Measurements from ENCODE around the gene FBLIM1.
A peak's percentile ranks its signal among the peaks of the same experiment; 100 is the strongest.

The FBLIM1 gene, protein sequence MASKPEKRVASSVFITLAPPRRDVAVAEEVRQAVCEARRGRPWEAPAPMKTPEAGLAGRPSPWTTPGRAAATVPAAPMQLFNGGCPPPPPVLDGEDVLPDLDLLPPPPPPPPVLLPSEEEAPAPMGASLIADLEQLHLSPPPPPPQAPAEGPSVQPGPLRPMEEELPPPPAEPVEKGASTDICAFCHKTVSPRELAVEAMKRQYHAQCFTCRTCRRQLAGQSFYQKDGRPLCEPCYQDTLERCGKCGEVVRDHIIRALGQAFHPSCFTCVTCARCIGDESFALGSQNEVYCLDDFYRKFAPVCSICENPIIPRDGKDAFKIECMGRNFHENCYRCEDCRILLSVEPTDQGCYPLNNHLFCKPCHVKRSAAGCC

DNA sequence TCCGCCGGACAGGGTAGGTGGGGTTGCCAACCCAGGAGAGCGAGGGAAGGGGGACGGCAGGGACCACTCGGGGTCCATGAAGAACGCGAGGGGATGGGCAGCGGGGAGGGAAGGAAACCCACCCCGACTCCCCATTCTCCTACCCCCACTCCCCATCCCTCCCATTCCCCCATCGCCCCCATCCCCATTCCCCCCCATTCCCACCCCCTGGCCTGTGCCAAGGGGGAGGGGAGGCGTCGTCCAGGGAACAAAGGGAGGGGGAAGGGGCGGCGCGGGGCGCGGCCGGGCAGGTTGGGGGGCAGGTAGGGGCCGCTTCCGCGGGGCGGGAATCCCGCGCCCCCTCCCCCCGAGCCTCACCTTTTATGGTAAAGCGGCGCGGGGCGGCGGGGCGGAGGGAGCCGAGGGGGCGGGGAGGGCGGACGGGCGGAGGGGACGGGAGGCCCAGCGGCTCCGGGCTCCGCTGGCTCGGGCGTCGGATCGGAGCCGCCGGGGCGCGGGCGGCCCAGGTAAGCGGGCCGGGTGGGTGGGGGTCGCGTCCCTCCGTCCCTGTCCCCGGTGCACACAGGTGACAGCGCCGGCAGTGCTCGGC lies at the start of gene FBLIM1:
Gene FBLIM1, plus strand, starts transcription at position 453 of the 589 bp plus-strand sequence. CDS start 6,189 bp downstream, outside the sequence.
- no peak for DNase-seq

DNA sequence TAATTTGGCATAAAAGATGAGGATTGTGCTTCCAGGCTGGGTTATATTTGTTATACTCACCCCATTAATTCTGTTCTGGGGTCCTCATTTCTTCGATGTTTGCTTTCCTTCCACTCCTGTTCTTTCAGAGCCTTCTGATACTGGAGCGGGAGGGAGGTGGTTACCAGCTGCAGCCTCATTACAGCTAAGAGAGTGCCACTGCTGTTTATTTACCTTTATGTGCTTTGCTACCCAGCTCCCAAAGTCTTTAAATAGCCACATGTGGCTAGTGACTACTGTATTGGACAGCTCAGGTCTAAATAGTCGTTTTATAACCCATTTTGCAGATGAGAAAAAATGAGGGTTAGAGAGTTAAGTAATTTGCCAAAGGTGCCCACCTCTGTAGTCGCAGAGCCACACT lies 49.4 kb upstream of the FBLIM1 start:
- DNase-seq = no peak

DNA sequence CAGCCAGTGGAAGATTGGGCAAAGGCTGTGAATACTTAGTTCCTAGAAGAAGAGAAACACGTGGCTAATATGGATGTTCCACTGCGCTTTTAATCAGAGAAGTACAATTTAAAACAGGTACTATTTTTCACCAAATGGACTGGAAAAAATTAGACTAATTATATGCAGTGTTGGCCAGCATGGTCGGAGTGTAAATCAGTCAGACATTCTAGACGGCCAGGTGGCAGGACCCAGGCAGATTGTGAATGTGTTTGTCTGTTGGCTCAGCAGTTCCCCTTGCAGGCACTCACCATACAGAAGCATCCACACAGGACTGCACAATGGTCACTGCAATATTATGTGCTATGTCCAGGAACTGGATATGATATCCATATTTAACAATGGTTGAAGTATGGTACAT lies 46.4 kb upstream of the FBLIM1 start:
- DNase-seq = peak in 1 of 14 donors; percentile 73

DNA sequence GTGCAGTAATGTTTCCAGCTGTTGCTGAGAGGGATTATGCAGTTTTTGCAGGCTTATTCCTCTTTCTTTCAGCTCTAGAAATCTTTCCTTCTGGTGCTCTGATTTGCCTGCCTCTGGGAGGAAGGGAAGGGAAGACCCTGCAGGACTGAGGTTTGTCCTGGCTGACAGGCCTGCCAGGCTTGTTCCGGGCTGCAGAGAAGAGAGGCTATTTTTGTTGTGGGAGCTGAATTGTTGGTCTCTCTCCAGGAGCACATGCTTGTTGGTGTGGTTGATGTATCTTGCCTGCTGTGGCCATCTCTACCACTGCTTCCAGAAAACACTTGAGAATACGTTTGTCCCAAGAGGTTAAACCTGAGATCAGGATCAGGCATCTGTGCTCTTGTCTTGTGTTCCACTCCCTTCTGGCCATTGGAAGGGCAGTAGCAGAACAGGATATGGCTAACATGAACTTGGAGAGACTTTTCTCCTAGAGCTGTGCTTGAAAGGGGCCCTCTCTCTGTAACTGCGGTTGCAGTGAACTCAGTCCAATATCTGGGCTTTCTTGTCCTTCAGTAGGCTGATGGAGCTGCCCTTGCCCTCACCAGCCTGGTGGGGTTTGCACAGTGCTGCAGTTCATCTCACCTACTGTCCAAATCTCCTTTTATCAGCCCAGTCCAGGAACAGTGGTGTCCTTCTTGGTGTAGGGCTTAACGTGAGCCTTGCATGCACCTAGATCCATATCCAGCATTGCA lies 44.0 kb upstream of the FBLIM1 start:
- DNase-seq = peak in 10 of 14 donors; percentile 21 to 55 (median 43)

DNA sequence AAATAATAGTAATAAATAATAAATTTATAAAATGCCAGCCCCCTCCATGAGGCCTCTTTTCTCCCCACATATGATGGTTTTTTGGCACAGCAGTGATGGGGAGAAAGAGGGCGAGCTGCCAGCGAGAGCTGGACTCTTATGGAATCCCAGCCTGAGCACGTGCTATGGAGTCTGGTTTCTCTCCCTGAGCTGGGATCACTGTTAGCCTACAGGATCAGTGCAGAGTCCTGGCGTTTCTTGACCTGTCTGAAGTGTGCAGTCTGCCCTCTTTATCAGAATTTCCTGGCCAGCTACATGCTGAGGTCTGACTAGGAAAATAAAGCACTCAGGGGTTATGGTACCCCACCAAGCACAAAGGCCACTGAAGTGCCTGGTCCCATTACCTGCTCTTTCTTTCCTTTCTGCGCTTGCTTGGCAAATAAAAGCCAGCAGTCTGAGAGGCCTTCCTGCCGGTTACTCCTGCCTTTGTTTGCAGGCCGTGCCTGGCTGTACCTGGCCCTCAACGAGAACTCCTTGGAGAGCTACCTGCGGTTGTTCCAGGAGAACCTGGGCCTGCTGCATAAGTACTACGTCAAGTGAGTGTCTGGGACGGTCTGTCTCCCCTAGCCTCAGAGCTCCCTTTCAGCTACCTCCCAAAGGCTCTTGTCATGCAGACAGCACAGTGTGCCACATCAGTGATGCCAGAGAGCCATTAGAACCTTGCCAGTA lies 41.0 kb upstream of the FBLIM1 start:
- DNase-seq = no peak

DNA sequence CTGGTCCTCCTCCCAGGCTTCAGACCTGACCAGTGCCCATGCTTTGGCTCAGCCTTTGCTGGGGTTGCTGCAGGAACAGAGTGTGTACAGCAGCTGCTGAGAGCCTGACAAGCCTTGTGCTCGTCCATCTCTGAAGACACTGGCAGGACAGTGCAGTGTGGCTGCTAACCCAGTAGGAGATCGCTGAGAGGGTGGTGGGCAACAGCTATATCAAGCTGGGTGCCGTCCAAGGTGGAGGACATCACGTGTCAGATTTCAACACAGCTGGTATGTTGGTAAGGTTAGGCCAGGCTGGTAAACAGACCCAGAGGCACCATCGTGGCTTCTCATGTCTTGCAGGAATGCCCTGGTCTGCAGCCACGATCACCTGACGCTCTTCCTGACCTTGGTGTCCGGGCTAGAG lies 40.4 kb upstream of the FBLIM1 start:
- no peak for DNase-seq

DNA sequence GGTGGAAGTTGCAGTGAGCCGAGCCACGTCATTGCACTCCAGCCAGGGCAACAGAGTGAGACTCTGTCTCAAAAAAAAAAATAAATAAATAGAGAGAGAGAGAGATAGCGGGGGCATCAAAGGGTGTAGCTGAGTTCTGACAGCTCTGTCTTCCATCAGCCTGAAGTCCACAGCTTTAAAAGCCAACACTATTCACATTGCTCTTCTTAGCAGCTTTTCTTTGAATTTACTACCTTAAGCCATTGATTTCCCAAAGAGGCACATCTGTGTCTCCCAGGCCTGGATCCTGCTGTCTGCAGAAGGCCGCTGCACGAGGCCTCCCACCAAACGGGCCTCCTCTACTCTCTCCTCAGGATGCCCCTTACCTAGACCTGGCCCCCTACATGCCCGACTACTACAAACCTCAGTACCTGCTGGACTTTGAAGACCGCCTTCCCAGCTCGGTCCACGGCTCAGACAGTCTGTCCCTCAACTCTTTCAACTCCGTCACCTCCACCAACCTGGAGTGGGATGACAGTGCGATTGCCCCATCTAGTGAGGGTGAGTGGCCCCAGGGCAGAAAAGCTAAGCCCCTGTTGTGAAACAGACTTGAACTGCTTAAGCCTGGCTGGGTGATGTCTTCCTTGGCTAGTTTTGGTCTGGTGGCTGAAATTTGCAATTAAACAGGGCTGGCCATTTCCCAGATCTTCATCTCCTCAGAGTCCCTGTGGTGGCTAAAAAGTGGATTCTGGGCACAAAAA lies 39.0 kb upstream of the FBLIM1 start:
- DNase-seq = no peak

DNA sequence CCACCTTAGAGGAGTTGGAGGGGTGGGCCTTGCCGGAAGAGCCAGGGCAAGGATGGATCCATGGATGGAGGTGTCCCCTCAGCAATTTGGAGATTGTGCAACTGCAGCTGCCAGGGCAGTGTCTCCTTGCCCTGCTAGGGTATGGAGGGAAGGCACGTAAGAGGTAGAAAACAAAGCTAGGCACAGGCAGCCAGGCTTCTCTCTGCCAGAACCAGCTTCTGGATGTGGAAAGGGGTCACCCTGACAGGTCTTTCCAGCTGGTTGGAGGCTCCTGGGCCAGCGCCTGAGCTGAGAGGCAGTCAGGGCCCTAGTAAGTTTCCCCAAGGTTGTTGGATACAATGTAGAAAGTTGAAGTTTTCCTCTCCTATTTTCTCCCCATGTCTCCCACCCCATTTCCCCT lies 37.7 kb upstream of the FBLIM1 start:
- no peak for DNase-seq

DNA sequence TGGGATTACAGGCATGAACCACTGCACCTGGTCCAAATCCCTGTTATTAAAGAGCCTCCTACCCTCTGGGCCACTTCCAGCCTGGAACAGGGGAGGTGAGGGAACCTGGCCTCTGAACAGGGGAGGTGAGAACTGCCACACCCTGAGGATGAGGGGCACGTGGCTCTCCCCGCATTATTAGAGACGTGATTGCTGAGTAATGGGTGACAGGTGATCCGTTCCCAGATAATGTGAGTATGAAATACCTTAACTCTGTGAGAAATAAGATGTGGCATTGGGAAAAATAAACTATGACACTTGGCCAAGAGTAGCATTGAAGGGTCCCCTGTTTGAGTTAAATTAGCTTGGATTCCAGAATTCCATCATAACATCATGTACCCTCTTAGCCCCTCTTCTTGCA lies 36.2 kb upstream of the FBLIM1 start:
- no peak for DNase-seq

DNA sequence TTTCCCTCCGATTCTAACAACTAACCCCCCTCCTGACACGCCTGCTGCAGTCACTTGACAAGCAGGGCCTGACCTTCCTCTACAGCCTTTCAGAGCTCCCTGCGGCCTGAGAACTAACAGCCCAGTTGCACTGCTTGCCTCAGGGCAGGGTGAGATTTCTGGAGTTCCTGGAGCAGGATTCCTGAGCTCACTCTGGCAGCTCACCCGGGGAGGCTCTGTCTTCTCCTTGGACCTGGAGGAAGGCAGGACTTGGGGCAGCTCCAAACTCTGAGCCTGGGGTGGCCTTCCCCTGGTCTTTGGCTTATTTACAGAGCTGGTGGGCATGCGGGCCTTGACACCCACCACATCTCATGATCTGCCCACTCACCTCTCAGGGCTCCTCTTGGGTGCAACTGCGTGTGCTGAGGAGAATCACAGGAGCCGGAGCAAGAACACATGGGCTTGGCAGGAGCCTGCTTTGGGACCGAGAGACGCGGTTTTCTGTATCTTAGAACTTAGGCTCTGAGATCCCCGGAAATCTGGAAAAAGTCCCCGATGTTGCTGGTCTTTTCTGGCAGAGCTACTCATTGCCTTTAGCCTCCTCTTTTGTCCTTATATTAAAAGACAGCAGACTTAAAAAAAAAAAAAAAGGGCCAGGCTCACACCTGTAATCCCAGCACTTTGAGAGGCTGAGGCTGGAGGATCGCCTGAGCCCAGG lies 35.6 kb upstream of the FBLIM1 start:
- DNase-seq = no peak

DNA sequence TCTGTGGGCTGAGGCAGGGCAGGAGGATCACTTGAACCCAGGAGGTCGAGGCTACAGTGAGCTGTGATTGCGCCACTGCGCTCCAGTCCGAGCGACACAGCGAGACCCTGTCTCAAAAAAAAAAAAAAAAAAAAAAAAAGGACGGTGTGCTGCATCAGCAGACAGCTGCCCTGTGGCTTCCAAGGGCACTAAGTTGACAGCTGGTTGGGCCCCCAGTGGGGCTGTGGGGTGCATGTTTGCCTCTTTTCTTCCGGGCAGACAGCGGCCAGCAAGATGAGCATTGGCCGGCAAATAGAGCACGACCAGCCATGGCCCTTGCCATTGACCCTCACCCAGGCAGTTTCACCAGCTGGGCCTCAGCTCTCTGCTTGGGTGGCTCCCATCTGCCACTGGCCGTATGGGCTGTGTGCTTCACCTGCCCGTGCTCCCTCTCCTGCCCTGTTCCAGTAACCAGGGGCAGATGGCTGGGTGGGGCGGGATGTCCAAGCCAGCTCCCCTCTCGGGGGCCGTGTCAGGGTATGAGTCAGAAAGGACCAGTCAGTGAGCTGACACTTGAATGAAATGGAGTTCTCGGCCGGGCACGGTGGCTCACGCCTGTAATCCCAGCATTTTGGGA lies 34.9 kb upstream of the FBLIM1 start:
- peak in 1 of 14 donors; percentile 58 for DNase-seq

DNA sequence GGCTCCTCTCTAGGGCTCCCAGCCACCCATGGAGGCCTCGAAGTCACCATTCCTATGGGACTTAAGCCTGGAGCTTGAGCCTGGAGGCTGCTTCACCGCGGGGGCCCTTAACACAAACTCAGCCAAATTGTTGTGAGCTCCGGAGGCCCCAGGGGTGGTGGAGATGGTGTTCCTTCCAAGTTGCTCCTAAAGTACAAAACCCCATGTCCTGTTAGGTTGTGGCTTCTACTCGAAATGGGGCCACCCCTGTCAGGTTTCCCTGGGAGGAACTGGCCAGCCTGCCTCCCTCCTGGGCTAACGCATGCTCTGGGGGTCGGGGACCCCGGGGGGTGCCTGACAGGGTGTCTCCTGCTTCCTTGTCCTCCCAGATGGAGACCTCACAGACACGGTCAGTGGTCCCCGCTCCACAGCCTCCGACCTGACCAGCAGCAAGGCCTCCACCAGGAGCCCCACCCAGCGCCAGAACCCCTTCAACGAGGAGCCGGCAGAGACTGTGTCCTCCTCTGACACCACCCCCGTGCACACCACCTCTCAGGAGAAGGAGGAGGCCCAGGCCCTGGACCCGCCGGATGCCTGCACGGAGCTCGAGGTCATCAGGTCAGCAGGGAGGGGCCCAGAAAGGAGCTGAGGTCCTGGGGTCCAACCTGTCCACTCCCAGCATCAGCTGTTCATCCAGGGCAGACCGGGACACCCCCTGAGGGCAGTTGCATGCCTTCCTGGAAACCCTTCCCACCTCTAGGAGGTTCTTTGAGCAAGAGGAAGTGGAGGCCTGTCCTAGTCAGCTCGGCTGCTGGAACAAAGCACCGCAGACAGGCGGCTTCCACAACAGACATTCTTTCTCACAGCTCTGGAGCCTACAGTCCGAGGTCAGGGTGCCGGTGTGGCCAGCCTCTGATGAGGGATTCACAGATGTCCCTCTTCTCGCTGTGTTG lies 33.4 kb upstream of the FBLIM1 start:
- DNase-seq = no peak

DNA sequence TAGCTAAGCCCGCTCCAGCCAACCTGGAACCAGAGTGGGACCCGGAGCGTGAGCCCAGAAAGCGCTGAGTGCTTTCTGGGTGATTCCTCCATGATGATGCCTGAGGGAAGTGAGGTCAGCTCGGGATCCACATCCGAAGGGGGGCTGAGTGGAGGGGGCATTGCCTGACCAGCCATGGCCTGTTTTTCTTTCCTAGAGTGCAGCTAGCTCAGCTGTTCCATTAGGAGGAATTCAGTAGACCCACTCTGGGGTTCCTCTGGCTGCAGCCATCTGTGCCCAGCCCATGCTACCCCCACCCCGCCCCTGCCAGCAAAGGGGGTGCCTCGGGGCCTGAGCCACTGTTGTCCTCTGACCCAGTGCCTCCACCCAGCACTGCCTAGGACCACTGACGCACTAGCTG lies 32.1 kb upstream of the FBLIM1 start:
- no peak for DNase-seq

DNA sequence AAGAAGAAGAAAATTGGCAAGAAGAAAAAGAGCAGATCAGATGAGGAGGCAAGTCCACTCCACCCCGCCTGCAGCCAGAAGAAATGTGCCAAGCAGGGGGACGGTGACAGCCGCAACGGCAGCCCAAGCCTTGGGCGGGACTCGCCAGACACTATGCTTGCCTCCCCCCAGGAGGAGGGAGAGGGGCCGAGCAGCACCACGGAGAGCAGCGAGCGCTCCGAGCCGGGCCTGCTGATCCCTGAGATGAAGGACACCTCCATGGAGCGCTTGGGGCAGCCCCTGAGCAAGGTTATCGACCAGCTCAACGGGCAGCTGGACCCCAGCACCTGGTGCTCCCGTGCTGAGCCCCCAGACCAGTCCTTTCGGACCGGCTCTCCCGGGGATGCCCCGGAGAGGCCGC lies 31.6 kb upstream of the FBLIM1 start:
- no peak for DNase-seq

DNA sequence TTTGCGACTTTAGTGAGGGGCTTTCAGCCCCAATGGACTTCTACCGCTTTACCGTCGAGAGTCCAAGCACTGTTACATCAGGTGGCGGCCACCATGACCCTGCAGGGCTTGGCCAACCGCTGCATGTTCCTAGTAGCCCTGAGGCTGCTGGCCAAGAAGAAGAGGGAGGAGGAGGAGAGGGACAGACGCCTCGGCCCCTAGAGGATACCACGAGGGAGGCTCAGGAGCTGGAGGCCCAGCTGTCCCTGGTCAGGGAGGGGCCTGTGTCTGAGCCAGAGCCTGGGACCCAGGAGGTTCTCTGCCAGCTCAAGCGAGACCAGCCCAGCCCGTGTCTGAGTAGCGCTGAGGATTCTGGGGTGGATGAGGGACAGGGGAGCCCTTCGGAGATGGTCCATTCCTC lies 31.2 kb upstream of the FBLIM1 start:
- DNase-seq = no peak

DNA sequence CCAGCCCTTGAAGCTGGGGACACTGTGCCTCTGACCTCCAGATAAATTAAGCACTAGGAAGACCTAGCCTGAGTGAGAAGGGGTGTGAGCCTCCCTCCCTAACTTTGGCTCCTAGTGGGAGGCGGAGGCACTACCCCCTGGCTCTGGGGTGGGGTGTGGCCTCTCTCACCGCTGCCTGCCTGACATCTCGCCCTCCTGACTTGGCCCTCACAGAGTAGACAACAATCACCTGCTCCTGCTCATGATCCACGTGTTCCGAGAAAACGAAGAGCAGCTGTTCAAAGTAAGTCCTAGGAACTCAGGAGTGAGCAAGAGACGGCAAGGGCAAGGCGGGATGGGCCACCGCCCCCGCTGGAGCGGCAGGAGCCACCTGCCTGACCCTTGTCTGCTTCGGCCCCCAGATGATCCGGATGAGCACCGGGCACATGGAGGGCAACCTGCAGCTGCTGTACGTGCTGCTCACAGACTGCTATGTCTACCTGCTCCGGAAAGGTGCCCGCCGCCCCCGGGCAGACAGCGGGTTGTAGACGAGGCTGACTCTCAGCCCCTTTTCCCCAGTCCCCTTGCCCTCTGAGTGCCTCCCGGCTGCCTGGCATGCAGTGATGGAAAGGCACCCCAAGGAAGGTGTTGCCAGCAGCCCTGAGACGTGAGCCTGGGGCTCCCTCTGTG lies 30.6 kb upstream of the FBLIM1 start:
- no peak for DNase-seq

DNA sequence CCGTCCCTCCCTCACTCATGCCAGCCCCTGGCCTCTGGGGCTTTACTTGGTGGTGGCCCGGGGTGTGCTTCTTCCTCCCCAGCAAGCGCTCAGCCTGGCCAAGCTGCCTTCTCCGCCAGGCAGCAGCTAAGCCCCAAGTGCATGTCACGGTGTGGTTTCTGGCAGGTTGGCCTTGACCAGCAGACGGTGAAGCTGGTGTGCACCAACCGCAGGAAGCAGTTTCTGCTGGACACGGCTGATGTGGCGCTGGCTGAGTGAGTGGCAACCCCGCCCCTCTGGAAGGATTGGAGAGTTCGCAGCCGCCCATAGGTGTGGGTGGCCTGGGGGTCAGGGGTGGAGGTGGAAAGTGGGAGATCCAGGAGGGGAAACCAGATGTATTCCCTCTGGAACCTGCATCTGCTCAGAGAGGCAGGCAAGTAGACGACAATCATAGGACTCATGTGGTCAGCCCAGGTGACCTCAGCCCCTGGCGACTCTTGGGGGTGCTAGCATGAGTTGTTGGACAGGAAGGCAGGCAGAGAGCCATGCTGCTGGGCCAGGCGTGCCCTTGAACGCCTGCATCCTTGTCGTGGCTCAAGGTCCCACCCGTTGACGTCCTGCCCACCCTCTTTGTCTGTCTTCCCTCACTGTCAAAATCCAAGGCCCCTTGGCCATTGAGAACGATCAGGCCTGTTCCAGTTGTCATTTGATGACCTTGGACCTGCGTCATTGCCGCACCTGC lies 29.5 kb upstream of the FBLIM1 start:
- DNase-seq = no peak

DNA sequence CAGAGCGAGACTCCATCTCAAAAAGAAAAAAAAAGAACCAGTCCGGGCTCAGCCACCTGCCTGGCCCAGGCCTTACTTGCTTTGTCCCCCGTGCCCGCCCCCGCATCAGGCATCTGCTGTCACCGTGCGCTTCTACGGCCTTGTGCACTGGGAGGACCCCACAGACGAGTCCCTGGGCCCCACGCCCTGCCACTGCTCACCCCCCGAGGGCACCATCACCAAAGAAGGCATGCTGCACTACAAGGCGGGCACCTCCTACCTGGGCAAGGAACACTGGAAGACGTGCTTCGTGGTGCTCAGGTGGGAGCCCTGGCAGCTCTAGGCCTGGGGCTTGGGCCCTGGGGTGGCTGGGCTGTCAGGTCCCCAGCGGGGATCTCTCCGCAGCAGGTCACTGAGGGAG lies 28.2 kb upstream of the FBLIM1 start:
- DNase-seq = no peak

DNA sequence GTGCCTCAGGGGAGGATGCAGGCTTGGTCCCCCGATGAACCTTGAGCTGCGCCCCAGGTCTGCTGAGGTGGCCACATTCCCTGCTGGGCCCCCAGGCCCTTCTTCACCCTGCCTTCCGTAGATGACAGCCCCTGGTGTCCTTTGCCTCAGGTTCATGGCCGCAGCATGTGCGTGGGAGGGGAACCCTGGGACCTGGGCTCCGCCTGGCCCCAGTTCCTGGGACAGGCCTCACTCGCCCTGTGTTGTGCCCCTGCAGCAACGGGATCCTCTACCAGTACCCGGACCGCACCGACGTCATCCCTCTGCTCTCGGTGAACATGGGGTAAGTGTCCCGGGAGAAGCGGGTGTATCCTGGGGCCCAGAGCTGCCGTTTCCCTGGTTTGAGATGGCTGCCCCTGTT lies 27.7 kb upstream of the FBLIM1 start:
- no peak for DNase-seq

Data from C1 segment of cervical spinal cord (tissue), 14 donors.